ENCODE data around the gene AZI2.

AZI2 gene

GRCh38 chr3:28290863-28291300 is 57.7 kb downstream of the AZI2 start:
- H3K4me2 ChIP-seq (ENCODE audit: low read length): no peak overlapping the region

DNA sequence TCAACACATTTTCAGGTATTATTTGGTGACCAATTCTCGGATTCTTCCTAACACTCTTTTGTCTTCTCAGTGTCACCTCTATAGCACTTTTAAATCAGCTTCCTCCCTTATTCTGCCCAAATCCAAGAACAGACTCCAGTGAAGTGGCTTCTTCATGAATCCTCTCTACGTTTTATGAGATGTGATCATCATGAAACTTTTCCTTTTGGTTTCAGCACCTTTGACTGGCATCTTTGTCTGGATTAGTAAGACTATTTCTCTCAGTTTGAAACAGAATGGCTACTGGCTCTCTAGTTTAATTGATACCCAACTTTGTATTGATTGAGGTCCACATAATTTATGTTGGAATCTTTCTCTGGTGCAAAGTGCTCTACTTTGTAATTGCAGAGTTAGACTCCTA is 61.6 kb downstream of the AZI2 start:
- TF ChIP-seq, protein P1, sequence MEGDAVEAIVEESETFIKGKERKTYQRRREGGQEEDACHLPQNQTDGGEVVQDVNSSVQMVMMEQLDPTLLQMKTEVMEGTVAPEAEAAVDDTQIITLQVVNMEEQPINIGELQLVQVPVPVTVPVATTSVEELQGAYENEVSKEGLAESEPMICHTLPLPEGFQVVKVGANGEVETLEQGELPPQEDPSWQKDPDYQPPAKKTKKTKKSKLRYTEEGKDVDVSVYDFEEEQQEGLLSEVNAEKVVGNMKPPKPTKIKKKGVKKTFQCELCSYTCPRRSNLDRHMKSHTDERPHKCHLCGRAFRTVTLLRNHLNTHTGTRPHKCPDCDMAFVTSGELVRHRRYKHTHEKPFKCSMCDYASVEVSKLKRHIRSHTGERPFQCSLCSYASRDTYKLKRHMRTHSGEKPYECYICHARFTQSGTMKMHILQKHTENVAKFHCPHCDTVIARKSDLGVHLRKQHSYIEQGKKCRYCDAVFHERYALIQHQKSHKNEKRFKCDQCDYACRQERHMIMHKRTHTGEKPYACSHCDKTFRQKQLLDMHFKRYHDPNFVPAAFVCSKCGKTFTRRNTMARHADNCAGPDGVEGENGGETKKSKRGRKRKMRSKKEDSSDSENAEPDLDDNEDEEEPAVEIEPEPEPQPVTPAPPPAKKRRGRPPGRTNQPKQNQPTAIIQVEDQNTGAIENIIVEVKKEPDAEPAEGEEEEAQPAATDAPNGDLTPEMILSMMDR (IDR thresholded peaks at IDR 0.05; ENCODE audit: low read length): no peak
- TF ChIP-seq EZH2 (IDR thresholded peaks at IDR 0.05; ENCODE audit: borderline replicate concordance, low read length): no peak
- Histone ChIP-seq H3K4me3 (ENCODE audit: low read depth, low read length, poor library complexity, severe bottlenecking) (no peak overlapping the region), H3F3A (ENCODE audit: insufficient read depth, low read length) (no peaks in the 10 kb centered on the region), H4K20me1 (ENCODE audit: insufficient read depth, low read length) (no peaks in the 10 kb centered on the region), H3K27ac (ENCODE audit: low read depth, low read length, poor library complexity, severe bottlenecking) (no peak overlapping the region), H3K4me2 (ENCODE audit: low read length) (no peak overlapping the region), H3K27me3 (ENCODE audit: insufficient read depth, low read length) (no peaks in the 10 kb centered on the region), H3K36me3 (ENCODE audit: insufficient read depth, low read length) (peaks cover 5% of the 10 kb centered on the region; the same call in 1 of the 2 replicates), H3K79me2 (ENCODE audit: insufficient read depth, low read length) (no peaks in the 10 kb centered on the region), H3K9me2 (ENCODE audit: low read depth, low read length) (no peaks in the 10 kb centered on the region), H3K9me3 (ENCODE audit: low read length) (no peaks in the 10 kb centered on the region), H2AFZ (ENCODE audit: low read length) (no peak overlapping the region), H3K9ac (ENCODE audit: low read length) (no peak overlapping the region), H3K4me1 (ENCODE audit: insufficient read depth, low read length, severe bottlenecking) (no peaks in the 10 kb centered on the region)

More at GRCh38 chr3:28290863-28291300, 57.7 kb downstream of the AZI2 start:
- Histone ChIP-seq H3K9me2 (ENCODE audit: low read depth, low read length) (no peaks in the 10 kb centered on the region), H3K36me3 (ENCODE audit: insufficient read depth, low read length) (peaks cover 5% of the 10 kb centered on the region; the same call in 1 of the 2 replicates), H3K79me2 (ENCODE audit: insufficient read depth, low read length) (no peaks in the 10 kb centered on the region), H3F3A (ENCODE audit: insufficient read depth, low read length) (no peaks in the 10 kb centered on the region), H3K4me1 (ENCODE audit: insufficient read depth, low read length, severe bottlenecking) (no peaks in the 10 kb centered on the region), H3K9ac (ENCODE audit: low read length) (no peak overlapping the region), H3K9me3 (ENCODE audit: low read length) (no peaks in the 10 kb centered on the region), H3K27me3 (ENCODE audit: insufficient read depth, low read length) (no peaks in the 10 kb centered on the region), H3K4me3 (ENCODE audit: low read depth, low read length, poor library complexity, severe bottlenecking) (no peak overlapping the region), H4K20me1 (ENCODE audit: insufficient read depth, low read length) (no peaks in the 10 kb centered on the region), H2AFZ (ENCODE audit: low read length) (no peak overlapping the region), H3K27ac (ENCODE audit: low read depth, low read length, poor library complexity, severe bottlenecking) (no peak overlapping the region)
- no peak for TF ChIP-seq EZH2 (IDR thresholded peaks at IDR 0.05; ENCODE audit: borderline replicate concordance, low read length)

DNA sequence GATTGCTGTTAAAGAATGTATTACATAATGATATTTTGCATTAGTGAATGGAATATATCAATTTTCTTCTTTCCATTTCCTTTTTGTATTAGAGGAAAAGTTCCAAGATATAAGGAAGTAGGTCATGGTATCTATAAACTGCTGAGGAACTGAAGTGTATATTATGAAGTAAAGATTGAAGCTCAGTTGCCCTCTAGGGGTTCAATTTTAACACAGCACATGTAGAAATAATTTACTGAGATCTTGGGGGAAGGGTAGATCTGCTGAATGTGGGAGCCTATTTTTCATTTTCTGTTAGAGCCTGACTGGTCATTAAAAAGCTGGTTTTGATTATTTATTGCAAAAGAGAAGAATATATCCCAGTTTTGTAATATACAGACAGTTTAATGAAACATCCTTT is 62.0 kb downstream of the AZI2 start:
- Histone ChIP-seq H3K27me3 (ENCODE audit: insufficient read depth, low read length) (no peaks in the 10 kb centered on the region), H3K36me3 (ENCODE audit: insufficient read depth, low read length) (peaks cover 5% of the 10 kb centered on the region; the same call in 1 of the 2 replicates), H3K4me2 (ENCODE audit: low read length) (no peak overlapping the region), H3K9ac (ENCODE audit: low read length) (no peak overlapping the region), H3K9me3 (ENCODE audit: low read length) (no peaks in the 10 kb centered on the region), H3K4me1 (ENCODE audit: insufficient read depth, low read length, severe bottlenecking) (no peaks in the 10 kb centered on the region), H3K27ac (ENCODE audit: low read depth, low read length, poor library complexity, severe bottlenecking) (no peak overlapping the region), H2AFZ (ENCODE audit: low read length) (no peak overlapping the region), H3F3A (ENCODE audit: insufficient read depth, low read length) (no peaks in the 10 kb centered on the region), H3K79me2 (ENCODE audit: insufficient read depth, low read length) (no peaks in the 10 kb centered on the region), H4K20me1 (ENCODE audit: insufficient read depth, low read length) (no peaks in the 10 kb centered on the region), H3K9me2 (ENCODE audit: low read depth, low read length) (no peaks in the 10 kb centered on the region), H3K4me3 (ENCODE audit: low read depth, low read length, poor library complexity, severe bottlenecking) (no peak overlapping the region)
- TF ChIP-seq, protein P1 (IDR thresholded peaks at IDR 0.05; ENCODE audit: low read length): peak; percentile 69
- no peak for TF ChIP-seq EZH2 (IDR thresholded peaks at IDR 0.05; ENCODE audit: borderline replicate concordance, low read length)

DNA sequence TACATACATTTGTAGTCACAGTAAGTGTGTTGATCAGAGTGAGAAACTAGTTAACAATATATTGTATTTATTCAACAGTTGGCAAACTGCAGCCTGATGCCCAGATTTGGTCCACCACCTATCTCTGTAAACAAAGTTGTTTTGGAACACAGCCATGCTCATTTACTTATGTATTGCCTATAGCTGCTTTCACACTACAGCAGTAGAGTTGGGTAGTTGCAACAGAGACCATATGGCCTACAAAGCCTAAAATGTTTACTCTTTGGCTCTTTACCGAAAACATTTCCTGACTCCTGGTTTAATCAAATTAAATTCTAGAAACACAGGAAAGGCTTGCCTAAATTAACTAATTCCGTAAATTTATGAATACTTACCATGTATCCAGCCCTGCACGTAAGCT is 67.8 kb downstream of the AZI2 start:
- no peaks in the 10 kb centered on the region for H3K9me2 ChIP-seq (ENCODE audit: low read depth, low read length)
- H3K79me2 ChIP-seq (ENCODE audit: insufficient read depth, low read length): no peaks in the 10 kb centered on the region
- H4K20me1 ChIP-seq (ENCODE audit: insufficient read depth, low read length): no peaks in the 10 kb centered on the region
- H3F3A ChIP-seq (ENCODE audit: insufficient read depth, low read length): no peaks in the 10 kb centered on the region
- no peak overlapping the region for H3K4me2 ChIP-seq (ENCODE audit: low read length)
- H2AFZ ChIP-seq (ENCODE audit: low read length): no peak overlapping the region
- no peaks in the 10 kb centered on the region for H3K36me3 ChIP-seq (ENCODE audit: insufficient read depth, low read length)
- no peaks in the 10 kb centered on the region for H3K27me3 ChIP-seq (ENCODE audit: insufficient read depth, low read length)
- H3K4me3 ChIP-seq (ENCODE audit: low read depth, low read length, poor library complexity, severe bottlenecking): no peak overlapping the region
- TF ChIP-seq, protein P1 (IDR thresholded peaks at IDR 0.05; ENCODE audit: low read length): no peak
- no peak for TF ChIP-seq EZH2 (IDR thresholded peaks at IDR 0.05; ENCODE audit: borderline replicate concordance, low read length)
- H3K4me1 ChIP-seq (ENCODE audit: insufficient read depth, low read length, severe bottlenecking): no peaks in the 10 kb centered on the region
- H3K9ac ChIP-seq (ENCODE audit: low read length): no peak overlapping the region
- no peak overlapping the region for H3K27ac ChIP-seq (ENCODE audit: low read depth, low read length, poor library complexity, severe bottlenecking)
- H3K9me3 ChIP-seq (ENCODE audit: low read length): no peaks in the 10 kb centered on the region
